GM12875 (cell line): ENCODE measurements around the gene STIP1.

Experiments used
- H3K4me3 ChIP-seq: one replicate; pipeline ENCODE4 v1.5.1; 2011; ENCODE audit warnings: low read depth, low read length, control low read depth
- CTCF ChIP-seq: IDR thresholded peaks from 2 replicates; pipeline ENCODE4 v1.5.1; 2011; ENCODE audit warnings: low read depth, mild to moderate bottlenecking, control low read depth, inconsistent platforms, low read length, moderate library complexity, borderline replicate concordance; ENCODE audit not compliant: insufficient read depth

The STIP1 gene

DNA sequence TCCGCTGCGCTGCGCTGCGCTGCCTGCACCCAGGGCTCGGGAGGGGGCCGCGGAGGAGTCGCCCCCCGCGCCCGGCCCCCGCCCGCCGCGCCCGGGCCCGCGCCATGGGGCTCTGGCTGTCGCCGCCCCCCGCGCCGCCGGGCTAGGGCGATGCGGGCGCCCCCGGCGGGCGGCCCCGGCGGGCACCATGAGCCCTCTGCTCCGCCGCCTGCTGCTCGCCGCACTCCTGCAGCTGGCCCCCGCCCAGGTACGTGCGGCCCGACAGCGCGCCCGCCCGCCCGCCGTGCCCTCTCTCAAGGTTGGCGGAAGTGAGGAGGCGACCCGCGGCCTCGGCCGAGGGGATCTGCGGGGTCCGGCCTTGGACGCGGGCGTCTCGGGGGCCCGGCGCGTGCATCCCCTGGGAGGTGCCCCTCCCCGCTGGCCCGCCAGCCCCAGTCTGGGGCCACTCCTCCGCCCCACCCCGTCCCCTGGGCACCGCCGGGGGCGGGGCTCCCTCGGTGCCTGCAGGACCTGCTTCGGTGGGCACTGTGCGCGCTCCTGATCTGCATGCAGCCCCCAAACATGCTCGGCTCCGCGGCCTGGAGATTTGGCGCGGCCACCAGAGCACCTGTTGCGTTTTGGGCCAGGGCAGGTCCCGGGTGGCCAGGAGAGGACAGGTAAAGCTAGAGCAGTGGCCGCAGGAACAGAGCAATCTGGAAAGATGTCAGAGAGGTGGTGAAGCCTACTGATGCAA, 48.8 kb downstream of the STIP1 start:
- H3K4me3 ChIP-seq = peak overlapping the region; percentile 65
- TF ChIP-seq CTCF = no peak

DNA sequence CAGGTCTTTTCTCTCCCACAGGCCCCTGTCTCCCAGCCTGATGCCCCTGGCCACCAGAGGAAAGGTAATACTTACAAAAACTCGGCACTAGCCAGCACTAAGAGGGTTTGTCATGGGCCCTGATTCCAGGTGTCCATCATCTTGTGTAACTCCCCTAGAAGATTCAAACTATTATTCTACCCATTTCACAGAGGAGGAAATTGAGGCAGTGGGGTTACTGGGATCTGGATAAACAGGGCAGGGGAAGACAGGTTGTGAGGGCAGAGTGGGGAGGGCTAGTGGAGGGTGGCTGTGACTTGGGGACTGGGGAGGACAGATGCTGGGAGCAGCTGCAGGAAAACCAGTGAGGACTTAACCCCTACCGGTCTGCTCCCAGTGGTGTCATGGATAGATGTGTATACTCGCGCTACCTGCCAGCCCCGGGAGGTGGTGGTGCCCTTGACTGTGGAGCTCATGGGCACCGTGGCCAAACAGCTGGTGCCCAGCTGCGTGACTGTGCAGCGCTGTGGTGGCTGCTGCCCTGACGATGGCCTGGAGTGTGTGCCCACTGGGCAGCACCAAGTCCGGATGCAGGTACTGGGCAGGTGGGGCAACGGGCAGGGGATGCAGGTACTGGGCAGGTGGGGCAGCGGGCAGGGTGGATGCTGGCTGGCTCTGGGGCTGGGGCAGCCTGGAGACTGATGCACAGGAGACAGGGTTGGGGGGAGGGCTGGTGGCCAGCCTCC, 49.6 kb downstream of the STIP1 start:
- H3K4me3 ChIP-seq = peak overlapping the region; percentile 65
- no peak for TF ChIP-seq CTCF

DNA sequence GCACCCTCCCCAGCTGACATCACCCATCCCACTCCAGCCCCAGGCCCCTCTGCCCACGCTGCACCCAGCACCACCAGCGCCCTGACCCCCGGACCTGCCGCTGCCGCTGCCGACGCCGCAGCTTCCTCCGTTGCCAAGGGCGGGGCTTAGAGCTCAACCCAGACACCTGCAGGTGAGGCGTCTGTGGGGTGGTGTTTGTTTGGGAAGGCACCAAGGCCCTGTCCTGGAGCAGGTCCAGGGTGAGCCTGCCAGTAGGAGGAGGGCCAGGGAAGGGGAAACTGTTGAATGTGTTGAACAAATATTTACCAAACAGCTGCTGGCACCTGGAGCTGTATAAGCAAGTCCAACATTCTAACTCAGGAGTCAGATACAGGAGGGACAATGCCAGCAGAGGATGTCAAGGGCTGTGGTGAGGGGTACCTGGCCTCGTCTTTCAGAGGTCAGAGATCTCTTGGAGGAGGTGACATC, 51.5 kb downstream of the STIP1 start:
- no peak for TF ChIP-seq CTCF
- no peak overlapping the region for H3K4me3 ChIP-seq

DNA sequence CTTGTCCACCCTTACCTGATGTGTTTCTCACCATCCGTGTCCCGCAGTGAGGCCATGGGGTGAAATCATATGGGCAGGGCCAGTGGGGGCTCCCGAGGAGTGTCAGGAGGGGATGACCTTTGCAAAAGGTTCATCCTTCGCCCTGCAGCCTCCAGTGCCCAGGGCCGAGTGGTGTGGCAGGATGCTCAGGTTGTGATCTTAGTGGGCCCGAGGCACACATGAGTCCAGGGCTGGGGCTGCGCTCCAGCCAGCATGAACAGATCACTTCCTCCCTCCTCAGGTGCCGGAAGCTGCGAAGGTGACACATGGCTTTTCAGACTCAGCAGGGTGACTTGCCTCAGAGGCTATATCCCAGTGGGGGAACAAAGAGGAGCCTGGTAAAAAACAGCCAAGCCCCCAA, 52.1 kb downstream of the STIP1 start:
- H3K4me3 ChIP-seq = no peak overlapping the region
- no peak for TF ChIP-seq CTCF

DNA sequence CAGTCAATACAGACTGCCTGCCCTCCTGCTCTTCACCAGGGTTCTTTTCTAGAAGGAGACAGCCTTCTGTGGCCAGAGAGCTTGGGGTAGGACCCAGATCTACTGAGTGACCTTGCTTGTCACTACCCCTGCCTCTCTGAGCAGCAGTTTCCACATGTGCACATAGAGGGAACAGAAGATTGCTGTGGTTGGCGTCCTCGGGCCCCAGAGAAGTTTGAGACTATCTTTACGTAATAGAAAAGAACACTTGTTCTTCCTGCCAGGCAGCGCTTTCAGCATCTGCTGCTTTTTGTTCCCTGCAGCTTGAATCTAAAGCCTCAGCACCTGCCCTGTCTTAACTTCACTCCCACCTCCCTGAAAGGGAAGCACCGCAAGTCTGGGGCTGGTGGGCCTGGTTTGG, 53.0 kb downstream of the STIP1 start:
- no peak for TF ChIP-seq CTCF
- no peak overlapping the region for H3K4me3 ChIP-seq

GRCh38 chr11:64239662-64240434, 53.9 kb downstream of the STIP1 start:
- peak overlapping the region; percentile 66 for H3K4me3 ChIP-seq
- TF ChIP-seq CTCF = no peak
